ENCODE data around the gene B4GALT3.

Gene B4GALT3

GRCh38 chr1:161179698-161180097, 2.4 kb upstream of the B4GALT3 start:
- Histone ChIP-seq H3K9me3 (ENCODE audit: low read length) (no peaks in the 10 kb centered on the region), H3K4me1 (ENCODE audit: insufficient read depth, low read length) (peaks cover 21% of the 10 kb centered on the region), H3K27me3 (ENCODE audit: control insufficient read depth in 1 of 2, insufficient read depth in 2 of 2, low read length in 2 of 2) (no peaks in the 10 kb centered on the region), H3K36me3 (ENCODE audit: insufficient read depth, low read length) (peaks cover 10% of the 10 kb centered on the region), H3K4me3 (ENCODE audit: low read depth in 1 of 2, low read length in 2 of 2) (no peak overlapping the region), H3K27ac (ENCODE audit: low read depth, low read length) (no peak overlapping the region), H3K9ac (ENCODE audit: low read length) (no peak overlapping the region)

DNA sequence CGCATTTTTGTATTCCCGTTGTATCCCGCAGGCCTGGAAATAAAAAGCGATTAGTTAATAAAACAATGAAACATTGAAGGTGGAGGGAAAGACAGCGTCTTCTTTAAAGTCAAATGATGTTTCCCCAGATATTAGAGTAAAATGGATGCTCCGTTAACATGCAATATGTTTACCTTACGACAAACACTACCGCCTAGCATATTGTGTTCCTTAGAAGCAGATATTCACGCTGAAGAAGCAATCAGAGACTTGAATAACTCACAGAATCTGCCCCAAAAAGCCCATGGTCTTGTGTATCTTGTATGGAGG, 583 bp upstream of the B4GALT3 start:
- Histone ChIP-seq H3K27ac (ENCODE audit: low read depth, low read length) (peak overlapping the region; percentile 84), H3K9ac (ENCODE audit: low read length) (peak overlapping the region; percentile 74), H3K4me3 (ENCODE audit: low read depth in 1 of 2, low read length in 2 of 2) (peak overlapping the region; percentile 90 to 95), H3K9me3 (ENCODE audit: low read length) (no peaks in the 10 kb centered on the region), H3K27me3 (ENCODE audit: control insufficient read depth in 1 of 2, insufficient read depth in 2 of 2, low read length in 2 of 2) (no peaks in the 10 kb centered on the region), H3K4me1 (ENCODE audit: insufficient read depth, low read length) (peaks cover 26% of the 10 kb centered on the region), H3K36me3 (ENCODE audit: insufficient read depth, low read length) (peaks cover 25% of the 10 kb centered on the region)

DNA sequence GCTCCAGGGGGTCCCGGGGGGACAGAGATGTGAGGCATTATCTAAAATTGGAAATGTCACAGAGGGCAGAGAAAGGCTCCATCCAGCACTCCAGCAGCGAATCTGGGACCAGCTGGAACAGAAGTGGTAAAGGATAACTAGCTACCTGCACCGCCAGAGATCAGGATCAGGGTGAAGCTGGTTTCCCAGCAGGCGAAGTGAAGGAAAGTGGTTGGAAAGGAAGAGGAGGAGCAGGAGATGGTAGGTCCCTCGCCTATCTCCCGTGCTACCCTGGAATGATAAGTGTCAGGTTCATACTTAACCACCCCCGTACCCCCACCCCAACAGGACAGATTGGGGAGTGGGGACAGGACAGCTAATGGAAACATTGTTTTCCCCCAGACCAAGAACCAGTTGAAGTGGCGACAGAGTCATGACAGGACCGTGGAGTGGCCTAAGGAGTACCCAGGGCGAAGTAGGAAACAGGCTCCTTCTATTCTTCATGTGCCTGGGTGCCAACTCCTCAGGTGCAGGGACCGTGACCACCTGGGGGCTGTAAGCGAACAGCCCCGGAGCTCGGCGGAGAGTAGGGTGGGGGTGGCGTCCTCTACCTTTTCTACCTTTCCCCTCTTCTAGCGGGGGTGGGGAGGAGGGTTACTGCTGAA, 717 bp downstream of the B4GALT3 start:
- H3K36me3 ChIP-seq (ENCODE audit: insufficient read depth, low read length), result peaks cover 35% of the 10 kb centered on the region
- H3K27ac ChIP-seq (ENCODE audit: low read depth, low read length), result peak overlapping the region; percentile 84
- H3K27me3 ChIP-seq (ENCODE audit: control insufficient read depth in 1 of 2, insufficient read depth in 2 of 2, low read length in 2 of 2), result no peaks in the 10 kb centered on the region
- peaks cover 32% of the 10 kb centered on the region for H3K4me1 ChIP-seq (ENCODE audit: insufficient read depth, low read length)
- peak overlapping the region; percentile 90 to 95 for H3K4me3 ChIP-seq (ENCODE audit: low read depth in 1 of 2, low read length in 2 of 2)
- H3K9me3 ChIP-seq (ENCODE audit: low read length), result no peaks in the 10 kb centered on the region
- peak overlapping the region; percentile 74 for H3K9ac ChIP-seq (ENCODE audit: low read length)

- Histone ChIP-seq H3K27me3 (ENCODE audit: control insufficient read depth in 1 of 2, insufficient read depth in 2 of 2, low read length in 2 of 2) (no peaks in the 10 kb centered on the region), H3K9ac (ENCODE audit: low read length) (peak overlapping the region; percentile 74), H3K4me3 (ENCODE audit: low read depth in 1 of 2, low read length in 2 of 2) (peak overlapping the region; percentile 90 to 95), H3K36me3 (ENCODE audit: insufficient read depth, low read length) (peaks cover 42% of the 10 kb centered on the region), H3K27ac (ENCODE audit: low read depth, low read length) (peak overlapping the region; percentile 84), H3K9me3 (ENCODE audit: low read length) (no peaks in the 10 kb centered on the region), H3K4me1 (ENCODE audit: insufficient read depth, low read length) (peaks cover 32% of the 10 kb centered on the region)
These were observed 1.4 kb downstream of the B4GALT3 start for GRCh38 chr1:161175771-161176453.

- H3K4me1 ChIP-seq (ENCODE audit: insufficient read depth, low read length), result peaks cover 32% of the 10 kb centered on the region
- H3K4me3 ChIP-seq (ENCODE audit: low read depth in 1 of 2, low read length in 2 of 2), result no peak overlapping the region
- H3K9ac ChIP-seq (ENCODE audit: low read length), result no peak overlapping the region
- no peak overlapping the region for H3K27ac ChIP-seq (ENCODE audit: low read depth, low read length)
- H3K36me3 ChIP-seq (ENCODE audit: insufficient read depth, low read length), result peaks cover 50% of the 10 kb centered on the region
- no peaks in the 10 kb centered on the region for H3K9me3 ChIP-seq (ENCODE audit: low read length)
- no peaks in the 10 kb centered on the region for H3K27me3 ChIP-seq (ENCODE audit: control insufficient read depth in 1 of 2, insufficient read depth in 2 of 2, low read length in 2 of 2)
These were observed 2.4 kb downstream of the B4GALT3 start for GRCh38 chr1:161174911-161175310.

DNA sequence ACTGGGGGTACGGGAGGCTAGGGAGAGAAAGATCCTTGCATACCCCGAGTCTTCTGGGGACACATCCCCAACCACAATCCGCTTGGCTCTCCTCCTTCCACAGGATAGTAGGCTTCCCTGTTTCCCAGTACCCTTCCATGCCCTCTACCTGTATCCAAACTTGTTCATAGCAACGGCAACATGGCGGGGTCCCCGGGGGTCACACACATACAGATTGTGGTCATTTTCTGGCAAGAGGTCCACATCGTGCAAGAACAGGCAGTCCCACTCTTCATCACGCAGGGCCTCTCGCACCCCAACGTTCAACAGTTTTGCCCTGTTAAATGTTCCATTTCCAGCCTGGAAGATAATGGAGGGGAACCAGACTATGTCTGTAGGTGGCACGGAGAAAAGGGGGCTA, 3.6 kb downstream of the B4GALT3 start:
- no peak overlapping the region for H3K9ac ChIP-seq (ENCODE audit: low read length)
- H3K27me3 ChIP-seq (ENCODE audit: control insufficient read depth in 1 of 2, insufficient read depth in 2 of 2, low read length in 2 of 2), result no peaks in the 10 kb centered on the region
- peaks cover 32% of the 10 kb centered on the region for H3K4me1 ChIP-seq (ENCODE audit: insufficient read depth, low read length)
- H3K9me3 ChIP-seq (ENCODE audit: low read length), result no peaks in the 10 kb centered on the region
- H3K36me3 ChIP-seq (ENCODE audit: insufficient read depth, low read length), result peaks cover 62% of the 10 kb centered on the region
- H3K27ac ChIP-seq (ENCODE audit: low read depth, low read length), result no peak overlapping the region
- no peak overlapping the region for H3K4me3 ChIP-seq (ENCODE audit: low read depth in 1 of 2, low read length in 2 of 2)

GRCh38 chr1:161172776-161173376, 4.4 kb downstream of the B4GALT3 start:
- Histone ChIP-seq H3K36me3 (ENCODE audit: insufficient read depth, low read length) (peaks cover 62% of the 10 kb centered on the region), H3K9me3 (ENCODE audit: low read length) (no peaks in the 10 kb centered on the region), H3K4me1 (ENCODE audit: insufficient read depth, low read length) (peaks cover 30% of the 10 kb centered on the region), H3K9ac (ENCODE audit: low read length) (no peak overlapping the region), H3K27ac (ENCODE audit: low read depth, low read length) (no peak overlapping the region), H3K4me3 (ENCODE audit: low read depth in 1 of 2, low read length in 2 of 2) (no peak overlapping the region), H3K27me3 (ENCODE audit: control insufficient read depth in 1 of 2, insufficient read depth in 2 of 2, low read length in 2 of 2) (no peaks in the 10 kb centered on the region)

- H3K27me3 ChIP-seq (ENCODE audit: control insufficient read depth in 1 of 2, insufficient read depth in 2 of 2, low read length in 2 of 2), result no peaks in the 10 kb centered on the region
- no peaks in the 10 kb centered on the region for H3K9me3 ChIP-seq (ENCODE audit: low read length)
- H3K4me1 ChIP-seq (ENCODE audit: insufficient read depth, low read length), result peaks cover 32% of the 10 kb centered on the region
- H3K27ac ChIP-seq (ENCODE audit: low read depth, low read length), result no peak overlapping the region
- no peak overlapping the region for H3K4me3 ChIP-seq (ENCODE audit: low read depth in 1 of 2, low read length in 2 of 2)
- H3K36me3 ChIP-seq (ENCODE audit: insufficient read depth, low read length), result peaks cover 62% of the 10 kb centered on the region
- no peak overlapping the region for H3K9ac ChIP-seq (ENCODE audit: low read length)
These were observed 5.0 kb downstream of the B4GALT3 start for GRCh38 chr1:161172349-161172748.

GRCh38 chr1:161171696-161172095, 5.6 kb downstream of the B4GALT3 start:
- H3K9ac ChIP-seq (ENCODE audit: low read length), result no peak overlapping the region
- no peaks in the 10 kb centered on the region for H3K27me3 ChIP-seq (ENCODE audit: control insufficient read depth in 1 of 2, insufficient read depth in 2 of 2, low read length in 2 of 2)
- no peaks in the 10 kb centered on the region for H3K9me3 ChIP-seq (ENCODE audit: low read length)
- H3K4me3 ChIP-seq (ENCODE audit: low read depth in 1 of 2, low read length in 2 of 2), result no peak overlapping the region
- H3K27ac ChIP-seq (ENCODE audit: low read depth, low read length), result no peak overlapping the region
- H3K36me3 ChIP-seq (ENCODE audit: insufficient read depth, low read length), result peaks cover 62% of the 10 kb centered on the region
- H3K4me1 ChIP-seq (ENCODE audit: insufficient read depth, low read length), result peaks cover 36% of the 10 kb centered on the region

- H3K27me3 ChIP-seq (ENCODE audit: control insufficient read depth in 1 of 2, insufficient read depth in 2 of 2, low read length in 2 of 2), result no peaks in the 10 kb centered on the region
- H3K36me3 ChIP-seq (ENCODE audit: insufficient read depth, low read length), result peaks cover 62% of the 10 kb centered on the region
- peaks cover 31% of the 10 kb centered on the region for H3K4me1 ChIP-seq (ENCODE audit: insufficient read depth, low read length)
- no peak overlapping the region for H3K9ac ChIP-seq (ENCODE audit: low read length)
- no peaks in the 10 kb centered on the region for H3K9me3 ChIP-seq (ENCODE audit: low read length)
- no peak overlapping the region for H3K27ac ChIP-seq (ENCODE audit: low read depth, low read length)
- H3K4me3 ChIP-seq (ENCODE audit: low read depth in 1 of 2, low read length in 2 of 2), result no peak overlapping the region
These were observed 6.1 kb downstream of the B4GALT3 start for GRCh38 chr1:161171191-161171590.

DNA sequence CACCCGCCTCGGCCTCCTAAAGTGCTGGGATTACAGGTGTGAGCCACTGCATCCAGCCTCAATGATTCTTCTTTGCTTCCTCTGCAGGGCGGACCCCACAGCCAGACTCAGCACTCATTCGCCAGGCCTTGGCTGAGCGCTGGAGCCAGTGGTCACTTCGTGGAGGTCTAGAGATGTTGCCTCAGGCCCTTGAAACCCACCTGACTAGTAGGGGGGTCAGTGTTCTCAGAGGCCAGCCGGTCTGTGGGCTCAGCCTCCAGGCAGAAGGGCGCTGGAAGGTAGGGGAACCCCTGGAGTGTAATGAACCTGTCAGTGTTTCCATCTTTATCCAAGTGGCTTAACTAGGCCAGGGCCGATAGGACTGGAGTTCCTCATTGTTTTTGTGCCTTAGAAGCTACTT, 8.4 kb downstream of the B4GALT3 start:
- H3K9me3 ChIP-seq (ENCODE audit: low read length), result no peaks in the 10 kb centered on the region
- H3K27ac ChIP-seq (ENCODE audit: low read depth, low read length), result no peak overlapping the region
- no peak overlapping the region for H3K9ac ChIP-seq (ENCODE audit: low read length)
- no peaks in the 10 kb centered on the region for H3K27me3 ChIP-seq (ENCODE audit: control insufficient read depth in 1 of 2, insufficient read depth in 2 of 2, low read length in 2 of 2)
- H3K4me3 ChIP-seq (ENCODE audit: low read depth in 1 of 2, low read length in 2 of 2), result no peak overlapping the region
- peaks cover 31% of the 10 kb centered on the region for H3K4me1 ChIP-seq (ENCODE audit: insufficient read depth, low read length)
- peaks cover 58% of the 10 kb centered on the region for H3K36me3 ChIP-seq (ENCODE audit: insufficient read depth, low read length)
